ENCODE measurements around the gene RESP18.

Gene RESP18

GRCh38 chr2:219285894-219286425 lies 46.6 kb downstream of the RESP18 start:
- TF ChIP-seq JUND (IDR thresholded peaks at IDR 0.05; ENCODE audit: low read depth), result no peak
- in situ Hi-C loops (cut with HindIII; ENCODE audit: low pct_unique_long_range_greater_than_20kb, low sequenced_read_pairs), result no loop called here
- no peak for DNase-seq (ENCODE audit: low read depth in 1 of 2, low spot score in 1 of 2)

- no peak for DNase-seq (ENCODE audit: low read depth in 1 of 2, low spot score in 1 of 2)
- in situ Hi-C loops (cut with HindIII; ENCODE audit: low pct_unique_long_range_greater_than_20kb, low sequenced_read_pairs), result no loop called here
- TF ChIP-seq JUND (IDR thresholded peaks at IDR 0.05; ENCODE audit: low read depth), result no peak
Measured at GRCh38 chr2:219285373-219285735, 47.2 kb downstream of the RESP18 start.

DNA sequence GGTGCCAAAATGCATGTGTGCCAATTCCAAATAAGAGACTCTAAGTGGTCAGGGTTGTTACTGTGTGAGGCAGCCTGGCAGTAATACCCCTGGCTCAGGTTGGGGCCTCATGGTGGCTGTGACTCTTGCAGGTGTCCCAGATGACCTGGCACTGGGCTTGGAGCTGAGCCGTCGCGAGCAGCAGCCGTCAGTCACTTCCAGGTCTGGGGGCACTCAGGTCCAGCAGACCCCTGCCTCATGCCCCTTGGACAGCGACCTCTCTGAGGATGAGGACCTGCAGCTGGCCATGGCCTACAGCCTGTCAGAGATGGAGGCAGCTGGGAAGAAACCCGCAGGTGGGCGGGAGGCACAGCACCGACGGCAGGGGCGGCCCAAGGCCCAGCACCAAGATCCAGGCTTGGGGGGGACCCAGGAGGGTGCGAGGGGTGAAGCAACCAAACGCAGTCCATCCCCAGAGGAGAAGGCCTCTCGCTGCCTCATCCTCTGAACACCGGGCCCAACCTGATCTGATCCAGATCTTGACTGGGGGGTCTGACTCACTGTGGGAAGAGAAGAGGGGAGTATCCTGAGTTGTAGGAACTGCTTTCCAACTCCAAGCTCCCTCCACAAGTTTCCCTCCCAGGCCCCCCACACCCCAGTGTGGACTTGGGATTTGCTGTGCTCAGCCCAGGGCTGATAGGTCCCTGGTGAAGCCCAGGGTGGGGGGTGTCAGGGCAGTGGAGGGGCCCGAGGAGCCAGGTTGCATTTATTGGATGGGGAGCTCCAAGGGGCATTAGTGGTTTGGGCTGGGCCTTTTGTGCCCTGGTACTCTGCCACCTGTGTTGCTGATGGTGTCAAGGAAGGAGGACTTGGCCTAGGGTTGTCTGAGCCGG lies 47.8 kb downstream of the RESP18 start:
- TF ChIP-seq JUND (IDR thresholded peaks at IDR 0.05; ENCODE audit: low read depth), result no peak
- no peak for DNase-seq (ENCODE audit: low read depth in 1 of 2, low spot score in 1 of 2)
- in situ Hi-C loops (cut with HindIII; ENCODE audit: low pct_unique_long_range_greater_than_20kb, low sequenced_read_pairs), result no loop called here

GRCh38 chr2:219282943-219283581 lies 49.5 kb downstream of the RESP18 start:
- TF ChIP-seq JUND (IDR thresholded peaks at IDR 0.05; ENCODE audit: low read depth), result no peak
- in situ Hi-C loops (cut with HindIII; ENCODE audit: low pct_unique_long_range_greater_than_20kb, low sequenced_read_pairs), result no loop called here
- DNase-seq (ENCODE audit: low read depth in 1 of 2, low spot score in 1 of 2), result no peak

DNA sequence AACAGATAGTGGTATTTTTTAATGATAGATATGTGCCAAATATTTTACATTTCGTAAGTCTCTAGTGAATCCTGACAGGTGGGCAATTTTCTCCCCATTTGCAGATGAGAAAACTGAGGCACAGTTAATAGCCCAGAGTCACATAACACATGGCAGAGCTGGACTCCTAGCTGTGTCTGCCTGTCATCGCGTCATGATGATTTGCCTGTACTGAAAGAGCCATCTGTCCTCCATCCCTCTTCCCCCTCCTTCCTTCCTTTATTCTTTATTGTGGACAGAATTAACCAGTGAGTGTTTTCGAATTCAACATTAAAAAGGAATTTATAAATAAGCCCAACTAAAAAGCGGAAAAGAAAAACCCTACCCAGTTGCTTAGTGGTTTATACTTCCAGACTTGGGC lies 50.2 kb downstream of the RESP18 start:
- no peak for TF ChIP-seq JUND (IDR thresholded peaks at IDR 0.05; ENCODE audit: low read depth)
- in situ Hi-C loops (cut with HindIII; ENCODE audit: low pct_unique_long_range_greater_than_20kb, low sequenced_read_pairs), result no loop called here

DNA sequence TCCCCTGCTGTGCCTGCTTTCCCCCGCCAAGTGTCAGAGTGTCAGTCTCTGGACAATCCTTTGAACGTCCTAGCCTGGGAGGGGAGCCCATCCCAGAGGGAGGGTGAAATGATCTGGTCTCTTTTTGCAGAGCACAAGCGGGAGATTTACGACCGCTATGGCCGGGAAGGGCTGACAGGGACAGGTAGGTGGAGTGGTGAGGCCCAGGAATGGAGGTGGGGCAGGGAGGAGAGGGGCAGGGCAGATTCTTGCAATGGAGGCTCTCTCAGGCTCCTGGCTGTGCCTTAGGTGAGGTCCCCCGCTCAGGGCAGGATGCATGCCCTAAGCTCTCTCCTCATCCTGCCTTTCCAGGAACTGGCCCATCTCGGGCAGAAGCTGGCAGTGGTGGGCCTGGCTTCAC lies 51.0 kb downstream of the RESP18 start:
- in situ Hi-C loops (cut with HindIII; ENCODE audit: low pct_unique_long_range_greater_than_20kb, low sequenced_read_pairs), result no loop called here
- no peak for TF ChIP-seq JUND (IDR thresholded peaks at IDR 0.05; ENCODE audit: low read depth)
- no peak for DNase-seq (ENCODE audit: low read depth in 1 of 2, low spot score in 1 of 2)

More for the DNA sequence above, 50.2 kb downstream of the RESP18 start:
- no peak for DNase-seq (ENCODE audit: low read depth in 1 of 2, low spot score in 1 of 2)

DNA sequence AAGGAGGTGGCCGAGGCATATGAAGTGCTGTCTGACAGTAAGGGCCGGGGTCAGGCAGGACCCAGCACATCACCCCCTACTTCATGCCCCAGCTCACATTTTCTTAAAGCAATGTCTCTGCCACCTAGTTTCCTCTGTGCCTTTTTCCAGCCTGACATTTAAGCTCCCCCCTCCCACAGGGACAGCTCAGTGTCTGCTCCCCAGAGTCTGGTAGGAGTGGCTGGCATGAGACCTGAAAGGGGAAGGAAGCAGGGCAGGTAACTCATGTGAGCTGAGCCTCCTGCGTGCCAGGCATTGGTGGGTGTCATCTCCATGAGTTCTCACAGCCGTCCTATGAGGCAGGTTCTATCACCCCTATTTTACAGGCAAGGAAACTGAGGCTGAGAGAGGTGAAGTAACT lies 51.9 kb downstream of the RESP18 start:
- TF ChIP-seq JUND (IDR thresholded peaks at IDR 0.05; ENCODE audit: low read depth), result no peak
- in situ Hi-C loops (cut with HindIII; ENCODE audit: low pct_unique_long_range_greater_than_20kb, low sequenced_read_pairs), result no loop called here
- no peak for DNase-seq (ENCODE audit: low read depth in 1 of 2, low spot score in 1 of 2)

DNA sequence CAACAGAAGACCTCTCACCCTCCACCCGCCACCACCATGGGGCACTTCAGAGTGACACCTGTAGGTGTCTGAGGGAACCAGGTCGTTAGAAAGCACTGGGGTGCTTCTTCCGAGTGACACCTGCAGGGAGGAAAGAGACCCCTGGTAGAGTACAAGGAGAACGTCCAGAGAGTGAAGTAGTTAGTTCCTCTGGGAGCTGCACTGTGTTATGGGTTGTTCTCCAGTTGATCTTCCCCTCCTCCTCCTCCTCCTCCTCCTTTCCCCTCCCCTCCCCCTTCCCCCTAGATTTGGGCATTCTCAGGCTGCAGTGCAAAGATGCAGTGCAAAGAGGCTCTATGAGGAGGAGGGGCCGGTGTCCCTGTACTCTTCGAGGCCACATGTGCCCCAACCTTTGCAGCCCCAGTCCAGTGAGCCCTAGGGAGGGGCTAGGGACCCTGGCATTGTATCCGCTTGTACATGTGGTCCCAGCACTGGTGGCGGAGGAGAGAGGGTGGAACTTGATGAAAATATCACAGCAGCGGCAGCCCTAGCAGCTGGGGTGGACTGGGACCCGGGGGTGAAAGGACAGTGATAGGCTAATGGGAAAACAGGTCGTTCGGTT lies 52.5 kb downstream of the RESP18 start:
- no peak for TF ChIP-seq JUND (IDR thresholded peaks at IDR 0.05; ENCODE audit: low read depth)
- DNase-seq (ENCODE audit: low read depth in 1 of 2, low spot score in 1 of 2), result no peak
- in situ Hi-C loops (cut with HindIII; ENCODE audit: low pct_unique_long_range_greater_than_20kb, low sequenced_read_pairs), result no loop called here

DNA sequence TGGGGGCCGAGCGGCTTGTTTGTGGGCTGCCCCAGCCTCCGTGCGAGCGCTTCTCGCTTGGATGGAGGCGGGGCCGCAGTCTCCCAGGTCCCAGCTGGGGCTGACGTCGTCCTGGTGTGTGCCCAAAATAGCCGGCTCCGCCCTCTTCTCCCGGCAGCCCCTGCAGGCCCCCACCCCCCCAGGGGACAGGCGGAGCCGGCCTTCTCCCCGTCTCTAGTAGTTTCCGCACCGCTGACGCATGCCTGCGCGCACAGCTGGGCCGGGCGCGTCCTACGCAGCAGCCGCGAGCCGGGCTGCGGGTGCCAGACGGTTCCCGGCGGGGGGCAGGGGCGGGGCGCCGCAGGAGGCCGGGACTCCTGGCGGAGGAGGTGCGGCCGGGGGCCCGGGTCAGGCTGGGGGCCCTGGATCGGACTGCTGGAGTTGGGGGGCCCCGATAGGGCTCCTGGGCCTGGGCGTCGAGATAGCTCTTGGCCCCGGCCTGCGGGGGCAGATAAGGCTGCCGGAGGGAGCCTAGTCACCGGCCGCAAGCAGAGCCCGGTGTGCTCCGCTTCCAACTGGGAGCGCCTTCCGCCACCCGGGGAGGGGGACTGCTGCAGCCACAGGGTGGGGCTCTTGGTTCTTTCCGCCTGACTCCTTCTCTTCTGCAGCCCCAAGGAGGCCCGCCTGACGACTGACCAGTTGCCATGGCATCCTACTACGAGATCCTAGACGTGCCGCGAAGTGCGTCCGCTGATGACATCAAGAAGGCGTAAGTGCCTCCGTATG lies 53.2 kb downstream of the RESP18 start, which contains the start of gene DNAJB2:
Gene DNAJB2 (plus strand): TSS at position 216 of the 765 bp plus-strand sequence. CDS start 468 bp downstream, at position 684.
- peak; percentile 92 to 96 for DNase-seq (ENCODE audit: low read depth in 1 of 2, low spot score in 1 of 2)
- TF ChIP-seq JUND (IDR thresholded peaks at IDR 0.05; ENCODE audit: low read depth), result no peak
- in situ Hi-C loops (cut with HindIII; ENCODE audit: low pct_unique_long_range_greater_than_20kb, low sequenced_read_pairs), result no loop called here

DNA sequence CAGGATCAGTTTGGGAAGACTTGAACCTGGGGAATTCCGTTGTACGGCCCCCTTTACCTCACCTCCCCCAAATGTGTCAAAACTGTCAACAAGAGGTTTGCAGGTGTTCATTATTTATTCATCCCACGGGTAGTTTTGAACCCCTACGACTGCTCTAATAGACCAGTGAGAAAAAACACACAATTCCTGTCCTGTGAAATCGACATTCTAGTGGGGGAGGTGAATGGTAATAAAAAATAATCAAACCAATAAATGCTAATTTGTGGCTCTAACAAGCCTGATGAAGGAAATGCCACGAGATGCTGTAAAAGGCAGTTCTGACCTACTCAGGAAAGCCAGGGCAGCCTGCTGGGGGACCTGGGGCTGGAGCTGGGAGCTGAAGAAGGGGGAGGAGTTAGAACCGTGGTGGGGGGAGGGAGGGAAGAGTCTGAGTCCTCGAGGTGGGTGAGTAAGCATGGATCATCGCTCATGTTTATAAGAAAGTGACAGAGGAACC lies 53.8 kb downstream of the RESP18 start:
- no peak for DNase-seq (ENCODE audit: low read depth in 1 of 2, low spot score in 1 of 2)
- no peak for TF ChIP-seq JUND (IDR thresholded peaks at IDR 0.05; ENCODE audit: low read depth)
- in situ Hi-C loops (cut with HindIII; ENCODE audit: low pct_unique_long_range_greater_than_20kb, low sequenced_read_pairs), result no loop called here

- peak; percentile 50 to 82 for DNase-seq (ENCODE audit: low read depth in 1 of 2, low spot score in 1 of 2)
- in situ Hi-C loops (cut with HindIII; ENCODE audit: low pct_unique_long_range_greater_than_20kb, low sequenced_read_pairs), result no loop called here
Measured at GRCh38 chr2:219277703-219278654, 54.6 kb downstream of the RESP18 start.

More at GRCh38 chr2:219277703-219278654, 54.6 kb downstream of the RESP18 start:
- TF ChIP-seq JUND (IDR thresholded peaks at IDR 0.05; ENCODE audit: low read depth), result no peak

Data from T47D (cell line).